Epidermal melanocyte (primary cell): ENCODE data around the gene MYL10.

Experiments
- DNase-seq: peaks from one replicate; pipeline ENCODE4 v3.0.0; 2011; ENCODE audit warnings: low spot score; ENCODE audit not compliant: insufficient read length

MYL10 gene

DNA sequence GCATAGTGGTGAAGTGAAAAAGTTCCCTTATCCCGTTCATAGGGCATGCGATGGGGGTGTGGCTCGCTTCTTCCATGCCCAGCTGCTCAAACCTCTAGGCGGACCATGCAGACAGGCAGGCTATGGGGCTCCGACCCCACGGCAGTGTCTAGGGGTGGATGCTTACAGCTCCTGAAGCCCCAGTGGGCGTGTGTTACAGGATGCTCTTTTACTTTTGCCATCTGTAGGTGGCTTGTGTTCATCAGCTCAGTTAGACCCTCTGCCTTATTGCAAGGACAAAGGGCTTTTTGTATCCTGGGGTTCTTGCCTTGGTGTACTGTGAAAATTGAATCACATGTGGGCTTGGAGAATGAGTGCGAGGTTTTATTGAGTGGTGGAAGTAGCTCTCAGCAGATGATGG is at the start of gene MYL10:
Gene MYL10, minus strand, starts transcription at position 126 of the 400 bp plus-strand sequence. CDS start 178 bp downstream, outside the sequence.
- no peak for DNase-seq

DNA sequence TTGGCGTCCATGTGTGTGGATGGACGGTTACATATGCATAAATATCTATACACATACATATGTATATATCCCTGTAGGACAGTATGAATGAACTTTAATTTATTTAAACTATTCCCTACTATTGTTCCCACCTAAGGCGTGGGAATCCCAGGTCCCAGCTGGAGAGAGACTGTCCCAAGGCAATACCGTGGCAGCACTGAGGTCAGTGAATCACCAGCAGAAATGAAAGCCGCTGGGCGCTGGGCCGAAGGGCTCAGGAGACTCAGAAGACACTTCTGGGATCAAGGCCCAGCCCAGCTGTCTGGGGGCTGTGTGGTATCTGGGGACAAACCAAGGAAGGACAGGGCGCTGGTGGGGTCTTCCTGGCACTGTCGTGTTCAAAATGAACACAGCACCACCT is 49.6 kb upstream of the MYL10 start:
- DNase-seq: no peak

DNA sequence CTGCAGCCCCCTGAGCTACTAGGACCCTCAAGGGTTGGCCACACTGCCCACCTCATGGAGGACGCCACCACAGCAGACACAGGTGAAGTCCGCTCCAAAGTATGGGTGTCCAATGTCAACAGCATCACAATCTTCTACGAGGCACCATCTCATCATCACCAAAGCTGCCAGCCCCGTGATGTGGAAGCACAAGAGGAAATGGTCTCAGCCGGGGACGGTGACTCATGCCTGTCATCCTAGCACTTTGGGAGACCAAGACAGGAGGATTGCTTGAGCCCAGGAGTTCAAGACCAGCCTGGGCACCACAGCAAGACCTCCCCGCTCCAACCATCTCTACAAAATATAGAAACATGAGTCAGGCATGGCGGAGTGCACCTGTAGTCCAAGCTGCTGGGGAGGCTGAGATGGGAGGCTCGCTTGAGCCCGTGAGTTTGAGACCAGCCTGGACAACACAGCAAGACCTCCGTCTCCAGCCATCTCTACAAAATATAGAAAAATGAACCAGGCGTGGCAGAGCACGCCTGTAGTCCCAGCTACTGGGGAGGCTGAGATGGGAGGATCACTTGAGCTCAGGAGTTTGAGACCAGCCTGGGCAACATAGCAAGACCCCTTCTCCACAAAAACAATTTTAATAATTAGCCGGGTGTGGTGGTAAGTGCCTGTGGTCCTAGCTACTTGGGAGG is 48.8 kb upstream of the MYL10 start:
- DNase-seq: no peak

DNA sequence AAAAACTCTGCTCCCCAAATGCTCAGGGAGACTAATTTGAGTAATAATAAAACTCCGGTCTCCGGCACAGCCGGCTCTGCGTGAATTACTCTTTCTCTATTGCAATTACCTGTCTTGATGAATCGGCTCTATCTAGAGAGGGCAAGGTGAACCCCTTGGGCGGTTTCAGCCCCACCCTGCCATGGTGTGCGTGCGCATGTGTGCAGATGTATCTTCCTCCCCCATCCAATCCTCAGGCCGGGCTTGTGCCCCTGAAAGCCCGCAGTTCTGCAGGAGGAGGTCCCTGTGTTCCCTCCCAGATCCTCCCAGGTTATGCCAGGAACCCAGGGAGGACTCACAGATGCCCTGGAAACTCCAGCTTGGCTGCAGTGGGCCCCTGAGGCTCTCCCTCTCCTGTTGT is 48.3 kb upstream of the MYL10 start:
- no peak for DNase-seq

DNA sequence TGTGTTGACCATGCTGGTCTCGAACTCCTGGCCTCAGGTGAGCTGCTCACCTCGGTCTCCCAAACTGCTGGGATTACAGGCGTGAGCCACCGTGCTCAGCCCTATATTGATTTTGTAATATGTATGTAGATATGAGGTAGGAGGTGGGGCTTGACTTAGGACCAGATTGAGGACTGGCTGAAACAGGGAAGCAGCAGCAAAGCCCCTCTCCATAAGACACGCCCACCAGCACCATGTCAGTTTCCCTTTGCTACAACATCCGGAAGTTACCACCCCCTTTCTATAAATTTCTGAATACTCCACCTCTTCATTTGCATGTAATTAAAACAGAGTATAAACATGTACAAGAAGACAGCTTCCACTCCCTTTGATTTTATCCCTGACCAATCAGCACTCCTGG is 47.9 kb upstream of the MYL10 start:
- no peak for DNase-seq

DNA sequence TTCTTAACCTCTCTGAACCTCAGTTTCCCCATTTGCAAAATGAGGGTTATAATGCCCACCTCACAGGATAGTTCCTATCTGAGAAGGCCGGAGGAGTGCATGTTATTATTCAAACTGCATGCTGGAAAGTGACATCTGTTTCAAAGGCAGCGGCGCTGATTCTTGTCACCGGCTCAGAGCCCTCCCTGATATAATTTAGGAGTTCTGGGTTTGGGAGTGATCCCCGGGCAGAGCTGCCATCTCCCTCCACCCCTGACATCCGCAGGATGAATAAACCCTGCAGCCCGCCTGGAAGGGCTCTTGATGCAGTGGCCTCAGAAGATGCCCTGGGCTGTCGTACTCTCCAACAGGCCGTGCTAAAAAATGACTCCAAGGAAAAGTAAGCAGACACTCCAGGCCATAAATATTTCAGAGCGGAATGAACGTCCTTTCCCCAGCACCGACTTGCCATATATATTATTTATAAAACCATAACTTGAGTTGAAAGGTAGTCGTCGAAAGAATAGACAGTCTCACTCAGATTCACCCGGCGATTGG is 47.0 kb upstream of the MYL10 start:
- DNase-seq: no peak

DNA sequence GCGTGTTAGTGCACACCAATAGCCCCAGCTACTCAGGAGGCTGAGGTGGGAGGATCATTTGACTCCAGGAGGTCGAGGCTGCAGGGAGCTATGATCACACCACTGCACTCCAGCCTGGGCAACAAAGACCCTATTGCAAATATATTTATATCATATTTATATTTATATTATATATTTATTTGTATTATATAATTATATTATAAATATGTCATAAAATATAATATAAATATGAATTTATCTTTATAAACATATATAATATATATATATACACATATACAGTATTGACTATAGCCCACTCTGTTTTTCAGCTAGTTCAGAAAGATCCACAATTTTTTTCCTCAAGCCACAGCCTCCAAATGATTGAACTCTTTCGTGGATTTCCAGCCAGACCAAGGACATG is 45.3 kb upstream of the MYL10 start:
- no peak for DNase-seq

DNA sequence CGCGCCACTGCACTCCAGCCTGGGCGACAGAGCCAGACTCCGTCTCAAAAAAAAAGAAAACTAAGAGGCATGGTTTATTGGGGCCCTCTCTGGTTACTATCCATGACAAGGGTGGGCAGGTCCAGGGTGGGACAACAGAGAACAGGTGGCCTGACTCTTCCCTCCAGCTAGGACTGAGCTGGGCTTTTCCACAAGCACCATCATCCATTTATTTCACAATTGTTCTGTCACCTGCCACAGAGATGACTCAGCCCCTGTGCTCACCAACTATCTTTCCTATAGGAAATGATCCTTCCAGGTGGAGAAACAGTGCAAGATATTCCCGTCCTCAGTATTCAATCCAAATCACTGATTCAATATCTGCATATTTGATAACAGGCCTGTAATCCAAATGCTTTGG is 44.9 kb upstream of the MYL10 start:
- DNase-seq: no peak

DNA sequence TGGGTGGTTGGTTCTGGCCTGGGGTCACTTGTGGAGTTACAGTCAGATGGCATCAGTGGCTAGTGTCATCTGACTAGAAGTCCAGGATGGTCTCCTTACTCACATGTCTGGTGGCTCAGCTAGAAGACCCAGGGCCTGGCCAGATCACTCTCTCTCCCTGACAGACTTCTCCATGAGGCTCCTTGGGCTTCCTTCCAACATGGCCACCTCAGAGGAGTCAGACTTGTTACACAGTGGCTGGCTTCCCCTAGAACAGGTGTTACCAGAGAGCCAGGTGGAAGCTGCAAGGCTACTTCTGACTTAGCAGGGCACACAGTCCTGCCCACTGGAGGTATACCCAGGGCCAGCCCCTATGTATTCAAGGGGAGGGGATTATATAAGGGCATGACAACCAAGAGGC is 44.2 kb upstream of the MYL10 start:
- no peak for DNase-seq

DNA sequence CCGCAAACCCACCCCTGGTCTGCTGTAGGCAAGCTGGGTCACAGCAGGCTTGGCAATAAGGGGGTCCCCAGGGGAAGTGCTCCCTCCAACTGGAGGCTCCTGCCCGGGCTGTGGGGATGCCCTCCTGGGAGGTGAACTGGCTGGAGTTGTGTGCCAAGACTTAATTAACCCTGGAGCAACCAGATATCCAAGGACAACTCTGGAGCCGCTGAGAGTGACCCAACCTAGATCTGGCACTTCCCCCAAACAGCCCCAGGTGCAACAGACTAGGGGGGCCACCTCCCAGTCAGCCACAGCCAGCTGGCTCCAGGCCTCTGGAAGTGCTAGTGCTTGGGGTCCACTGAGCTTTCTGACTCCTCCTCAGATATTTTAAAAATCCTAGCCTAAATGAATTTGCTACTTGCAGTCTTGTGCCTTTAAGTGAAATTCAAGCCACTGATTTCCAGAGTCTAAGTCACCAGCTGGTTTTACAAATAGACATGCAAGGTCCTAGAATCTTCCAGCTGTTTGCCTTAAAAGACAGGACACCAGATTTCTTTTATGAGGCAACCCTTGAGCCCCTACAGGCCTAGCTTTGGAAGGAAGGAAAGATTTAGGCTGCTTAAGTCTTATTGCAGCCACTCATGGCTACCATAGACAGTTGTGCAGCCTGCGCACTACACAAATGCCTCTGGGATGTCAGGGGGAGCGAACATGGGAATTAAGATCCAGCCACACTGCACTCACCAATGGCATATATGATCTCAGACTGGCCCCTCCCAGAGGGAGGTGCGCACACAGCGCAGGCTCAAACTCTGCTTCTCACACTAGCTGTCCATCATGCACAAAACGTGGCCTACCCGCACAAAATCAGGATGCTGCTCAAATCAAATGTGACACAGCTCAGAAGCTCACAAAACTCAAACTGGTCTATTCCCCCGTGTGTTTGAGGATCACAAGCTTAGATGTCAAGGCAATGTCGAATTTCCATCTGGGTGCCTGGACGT is 42.6 kb upstream of the MYL10 start:
- no peak for DNase-seq

DNA sequence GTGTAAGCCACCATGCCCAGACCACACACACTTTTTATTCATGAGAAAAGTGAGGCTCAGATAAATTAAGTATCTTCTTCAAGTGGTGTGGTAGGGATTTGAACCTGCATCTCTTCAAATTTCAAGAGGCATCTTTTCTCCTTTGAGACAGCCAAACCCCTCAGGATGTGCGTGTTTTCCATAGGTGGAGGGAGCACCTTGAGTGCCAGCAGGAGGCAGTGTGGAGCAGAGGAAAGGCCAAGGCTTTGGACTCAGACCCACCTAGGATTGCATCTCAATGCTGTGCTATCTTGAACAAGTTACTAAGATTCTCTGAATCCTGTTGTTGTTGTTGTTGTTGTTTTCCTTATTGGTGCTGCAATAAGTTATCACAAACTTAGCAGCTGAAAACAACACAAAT is 40.2 kb upstream of the MYL10 start:
- DNase-seq: no peak

DNA sequence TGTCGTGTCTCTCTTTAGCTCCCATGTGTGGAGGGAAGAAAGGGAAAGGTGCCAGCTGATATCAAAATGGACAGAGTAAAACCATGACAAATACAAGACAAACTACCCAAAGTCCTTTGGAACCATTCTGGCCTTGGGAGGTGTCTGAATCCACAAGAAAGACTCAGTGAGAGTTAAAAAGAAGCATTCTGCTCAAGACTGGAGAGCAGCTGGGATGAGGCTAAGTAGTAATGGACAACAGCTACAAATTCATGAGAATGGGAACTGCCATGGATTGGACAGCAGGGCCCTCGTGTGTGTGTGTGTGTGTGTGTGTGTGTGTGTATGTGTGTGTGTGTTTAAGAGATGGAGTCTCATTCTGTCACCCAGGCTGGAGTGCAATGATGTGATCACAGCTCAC is 39.6 kb upstream of the MYL10 start:
- DNase-seq: no peak

DNA sequence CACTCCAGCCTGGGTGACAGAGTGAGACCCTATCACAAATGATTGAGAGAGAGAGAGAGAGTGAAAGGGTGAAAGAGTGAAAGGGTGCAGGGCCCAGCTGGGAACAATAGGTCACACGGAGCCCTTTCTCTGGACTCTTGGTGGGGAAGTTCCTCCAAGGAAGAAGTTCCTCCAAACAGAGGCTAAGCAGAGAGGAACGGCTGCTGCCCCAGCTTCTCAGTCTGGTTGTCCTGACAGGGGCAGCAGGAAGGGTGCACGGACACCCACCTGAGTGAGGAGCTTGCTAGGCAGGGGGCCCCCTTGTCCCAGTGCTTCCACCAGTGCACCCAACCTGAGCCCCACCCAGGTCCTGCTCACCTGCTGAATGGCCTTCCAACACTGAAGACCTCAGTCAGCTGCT is 38.8 kb upstream of the MYL10 start:
- DNase-seq: no peak

DNA sequence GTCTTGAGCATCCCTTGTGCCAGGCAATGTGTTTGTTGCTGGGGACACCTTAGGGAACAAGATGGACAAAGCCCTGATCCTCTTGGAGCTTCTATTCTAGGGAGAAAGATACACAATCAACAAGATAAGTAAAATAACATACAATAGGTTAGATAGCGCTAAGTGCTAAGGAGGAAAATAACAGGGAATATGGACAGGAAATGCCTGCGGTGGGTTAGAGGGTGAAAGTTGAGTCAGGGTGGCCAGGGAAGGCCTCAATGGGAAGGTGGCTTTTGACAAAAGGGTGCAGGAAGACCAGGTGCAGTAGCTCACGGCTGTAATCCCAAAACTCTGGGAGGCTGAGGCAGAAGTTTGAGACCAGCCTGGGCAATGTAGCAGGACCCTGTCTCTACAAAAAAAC is 38.3 kb upstream of the MYL10 start:
- no peak for DNase-seq

DNA sequence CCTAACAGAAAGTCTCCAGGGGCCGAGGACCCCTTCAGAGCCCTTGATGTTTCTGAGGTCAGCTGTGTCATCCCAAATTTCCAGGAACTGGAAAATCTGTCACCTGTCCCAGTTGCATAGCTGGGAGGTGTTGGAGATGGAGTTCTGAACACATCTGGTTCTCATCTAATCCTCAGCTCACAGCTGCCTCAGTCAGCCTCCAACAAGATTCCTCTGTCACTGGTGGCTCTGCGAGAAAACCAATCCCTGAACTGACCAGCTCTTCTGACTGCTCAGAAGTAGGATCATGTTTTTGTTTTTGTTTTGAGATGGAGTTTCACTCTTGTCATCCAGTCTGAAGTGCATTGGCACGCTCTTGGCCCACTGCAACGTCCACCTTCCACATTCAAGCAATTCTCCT is 37.6 kb upstream of the MYL10 start:
- DNase-seq: no peak

DNA sequence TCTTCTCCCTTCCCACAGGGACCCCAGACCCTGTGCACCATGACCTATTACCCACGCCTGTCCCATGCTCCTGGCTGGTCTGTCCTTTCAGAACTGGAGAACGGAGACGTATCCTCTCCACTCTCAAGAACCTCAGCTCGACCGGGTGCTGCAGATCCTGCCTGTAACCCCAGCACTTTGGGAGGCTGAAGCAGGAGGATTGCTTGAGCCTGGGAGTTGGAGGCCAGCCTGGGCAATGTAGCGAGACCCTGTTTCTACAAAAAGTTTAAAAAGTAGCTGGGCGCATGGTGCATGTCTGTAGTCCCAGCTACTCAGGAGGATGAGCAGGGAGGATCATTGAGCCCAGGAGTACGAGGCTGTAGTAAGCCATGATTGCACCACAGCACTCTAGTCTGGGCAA is 37.2 kb upstream of the MYL10 start:
- DNase-seq: no peak

DNA sequence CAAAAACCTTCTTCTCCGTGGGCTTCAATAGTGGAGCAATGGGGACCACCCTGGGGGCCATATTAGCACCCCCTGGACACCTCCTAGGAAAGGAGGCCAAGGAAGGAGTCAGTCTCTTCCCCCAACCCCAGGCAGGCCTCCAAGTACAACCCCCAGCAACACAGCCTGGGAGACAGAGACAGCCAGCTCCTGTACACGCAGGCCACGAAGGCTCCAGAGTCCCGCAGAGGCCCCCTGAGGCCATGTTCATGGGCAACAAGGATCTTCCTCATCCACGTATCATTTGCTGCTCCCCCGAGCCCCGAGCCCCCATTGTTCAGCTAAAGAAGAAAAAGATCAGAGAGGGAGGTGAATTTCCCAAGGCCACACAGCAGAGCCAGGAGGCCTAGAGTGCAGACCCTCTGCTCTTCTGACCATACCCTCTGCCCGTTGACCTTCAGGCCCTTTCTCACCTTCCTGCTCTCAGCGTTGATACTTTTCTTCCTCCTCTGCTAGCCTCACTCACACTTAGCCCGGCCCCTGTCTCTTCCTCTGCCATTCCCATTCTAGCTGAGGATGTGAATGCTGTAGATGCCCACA is 35.9 kb upstream of the MYL10 start:
- no peak for DNase-seq

DNA sequence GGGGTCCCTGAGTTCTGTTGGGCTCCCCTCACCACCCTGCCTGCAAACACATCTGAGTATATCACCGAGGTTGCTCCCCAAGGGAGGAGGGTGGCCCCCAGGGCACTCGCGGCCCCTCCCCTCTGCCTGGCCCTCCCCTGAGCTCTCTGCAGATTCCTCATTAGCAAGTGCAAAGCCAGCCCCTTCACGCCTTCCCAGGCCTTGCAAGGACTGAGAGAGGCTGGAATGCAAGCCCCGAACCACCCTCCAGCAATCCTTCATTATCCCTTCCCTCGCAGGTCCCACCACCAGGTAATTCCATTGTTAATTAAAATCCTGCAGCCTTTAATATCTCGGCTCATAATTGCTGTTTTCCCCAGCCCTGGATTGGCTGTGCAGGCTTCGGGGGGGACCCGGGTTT is 35.3 kb upstream of the MYL10 start:
- no peak for DNase-seq

DNA sequence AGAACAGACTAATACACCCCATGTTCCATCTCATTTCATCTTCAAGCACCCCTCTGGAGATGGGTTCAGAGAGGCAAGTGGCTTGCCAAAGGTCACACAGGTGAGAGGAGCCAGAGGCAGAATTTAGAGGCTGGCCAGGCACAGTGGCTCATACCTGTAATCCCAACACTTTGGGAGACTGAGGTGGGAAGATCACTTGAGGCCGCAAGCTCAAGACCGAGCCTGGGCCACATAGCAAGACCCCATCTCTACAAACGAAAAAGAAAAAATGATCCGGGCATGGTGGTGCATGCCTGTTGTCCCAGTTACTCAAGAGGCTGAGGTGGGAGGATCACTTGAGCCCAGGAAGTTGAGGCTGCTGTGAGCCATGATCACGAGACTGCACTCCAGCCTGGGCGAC is 34.7 kb upstream of the MYL10 start:
- DNase-seq: no peak

DNA sequence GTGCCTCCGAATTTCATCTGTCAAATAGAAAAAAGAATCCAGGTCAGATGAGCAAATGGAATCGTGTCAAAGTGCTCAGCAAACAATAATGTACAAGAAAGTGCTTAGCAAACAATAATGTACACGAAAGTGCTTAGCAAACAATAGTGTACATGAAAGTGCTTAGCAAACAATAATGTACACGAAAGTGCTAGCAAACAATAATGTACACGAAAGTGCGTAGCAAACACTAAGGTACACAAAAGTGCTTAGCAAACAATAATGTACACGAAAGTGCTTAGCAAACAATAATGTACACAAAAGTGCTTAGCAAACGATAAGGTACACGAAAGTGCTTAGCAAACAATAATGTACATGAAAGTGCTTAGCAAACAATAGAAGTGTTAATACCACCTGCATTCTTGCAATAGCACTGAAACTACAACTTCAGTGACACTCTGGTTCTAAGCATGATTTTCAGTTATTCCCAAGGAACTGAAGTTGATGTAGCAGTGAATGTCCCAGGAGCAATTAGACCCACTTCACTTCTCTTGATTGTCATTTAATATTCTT is 33.4 kb upstream of the MYL10 start:
- DNase-seq: no peak

DNA sequence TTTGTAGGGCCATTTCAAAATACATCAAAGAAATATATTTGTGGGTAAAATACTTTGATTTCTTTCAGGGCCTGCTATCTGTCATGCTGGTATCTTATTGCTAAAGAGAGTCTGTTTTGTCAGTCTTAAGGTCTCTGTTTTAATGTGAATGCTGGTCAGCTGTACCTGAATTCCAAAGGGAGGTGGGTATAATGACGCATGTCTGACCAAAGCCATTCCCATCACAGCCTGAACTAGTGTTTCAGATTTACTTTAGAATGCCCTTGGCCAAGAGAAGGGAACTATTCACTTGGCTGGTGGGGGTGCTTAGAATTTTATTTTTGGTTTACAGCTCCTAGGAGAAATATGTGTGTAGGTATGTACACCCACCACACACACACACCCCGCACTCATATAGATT is 30.6 kb upstream of the MYL10 start:
- no peak for DNase-seq

DNA sequence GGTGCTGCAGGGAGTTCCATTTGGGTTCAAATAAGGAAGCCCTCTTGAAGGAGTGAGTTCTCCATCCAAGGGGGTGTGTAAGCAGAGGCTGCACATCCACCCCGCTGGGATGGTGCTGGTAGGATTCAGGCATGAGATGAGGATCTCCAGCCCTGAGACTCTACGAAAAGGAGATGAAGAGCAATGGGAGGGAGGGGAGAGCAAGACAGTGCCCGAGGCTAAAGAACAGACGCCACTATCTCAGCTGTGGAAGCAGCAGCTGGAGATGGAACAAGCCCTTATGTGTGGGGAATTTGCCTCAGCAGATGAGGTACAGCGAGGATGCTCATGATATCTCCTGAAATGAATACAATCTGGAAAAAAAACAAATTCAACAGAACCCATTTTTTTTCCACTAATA is 28.1 kb upstream of the MYL10 start:
- DNase-seq: no peak
